Peyer's patch (tissue), 4 donors: ENCODE data around the gene STK40. TPM values are rescaled to one million over a fixed set of nuclear protein-coding genes. Genes with fewer than 3 reads are reported as not detected.

Experiments
- DNase-seq, 3 donors: peaks; one replicate each; pipeline ENCODE4 v3.0.0-alpha.2; 2017 to 2019
- H3K27ac ChIP-seq, 4 donors: fragments of 200-600 bp; sonication (generic); one replicate each; pipeline ENCODE4 v1.5.1; 2016 to 2019
- H3K27me3 ChIP-seq, 2 donors: fragments of 200-600 bp; sonication (generic); one replicate each; pipeline ENCODE4 v1.5.1; 2019
- H3K36me3 ChIP-seq, 3 donors: fragments of 200-600 bp; sonication (generic); one replicate each; pipeline ENCODE4 v1.5.1; 2016 to 2019
- H3K4me1 ChIP-seq, 4 donors: fragments of 200-600 bp; sonication (generic); one replicate each; pipeline ENCODE4 v1.5.1; 2016 to 2019
- H3K4me3 ChIP-seq, 4 donors: fragments of 200-600 bp; sonication (generic); 1 replicate in 3 of 4; 2 replicates in 1 of 4; pipeline ENCODE4 v1.5.1; 2016 to 2019; ENCODE audit warnings: mild to moderate bottlenecking in 1 of 4
- H3K9me3 ChIP-seq, 4 donors: fragments of 200-600 bp; sonication (generic); one replicate each; pipeline ENCODE4 v1.5.1; 2016 to 2019; ENCODE audit warnings: mild to moderate bottlenecking in 1 of 4
- POLR2A ChIP-seq, 2 donors: fragments of 450-650 bp; IDR thresholded peaks; one replicate each; pipeline ENCODE4 v1.5.1; 2017; ENCODE audit warnings: antibody characterized with exemption in 2 of 2, mild to moderate bottlenecking in 2 of 2, moderate library complexity in 2 of 2
- total RNA-seq, 4 donors: library from RNA; depleted of rRNA; stranded (reverse); fragments of >200 nt; gene quantifications; one replicate each; pipeline ENCODE4 v1.1.0, GENCODE V29; 2016
- TF ChIP-seq, protein P1 (sequence below), 6 experiments: fragments of 450-650 bp in 4 of 6; fragments of 200-600 bp in 2 of 6; sonication (generic) in 1 of 6; IDR thresholded peaks; one replicate each; pipeline ENCODE4 v1.5.1; 2017 to 2019; ENCODE audit warnings: antibody characterized with exemption in 6 of 6, mild to moderate bottlenecking in 3 of 6, moderate library complexity in 1 of 6

Gene STK40
- total RNA-seq, 4 donors from 2014 or later: 14.0 to 30.2 (median 21.5) TPM

DNA sequence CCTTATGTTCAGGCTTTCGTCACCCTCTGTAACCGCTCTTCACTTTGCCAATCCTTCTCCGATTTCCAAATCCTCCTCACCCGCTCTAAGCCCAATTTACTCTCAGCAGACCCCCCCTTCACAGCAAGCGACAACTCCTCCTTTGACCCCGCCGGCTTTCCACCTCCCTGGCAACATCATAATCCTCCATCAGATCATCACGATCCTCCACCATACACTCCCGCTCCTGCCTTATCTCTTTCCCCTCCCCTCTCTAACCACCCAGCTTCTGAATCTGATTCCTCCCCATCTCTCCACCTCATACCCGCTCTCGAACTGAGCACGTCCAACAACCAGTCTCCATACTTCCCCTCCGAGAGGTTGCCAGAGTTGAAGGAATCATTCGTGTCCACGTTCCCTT, 54.8 kb downstream of the STK40 start:
- H3K4me3 ChIP-seq: no peak overlapping the region
- no peaks in the 10 kb centered on the region for H3K4me1 ChIP-seq
- no peaks in the 10 kb centered on the region for H3K36me3 ChIP-seq
- no peaks in the 10 kb centered on the region for H3K9me3 ChIP-seq
- DNase-seq: no peak
- H3K27me3 ChIP-seq: no peaks in the 10 kb centered on the region
- TF ChIP-seq POLR2A (IDR thresholded peaks at IDR 0.05): no peak
- TF ChIP-seq, protein P1, sequence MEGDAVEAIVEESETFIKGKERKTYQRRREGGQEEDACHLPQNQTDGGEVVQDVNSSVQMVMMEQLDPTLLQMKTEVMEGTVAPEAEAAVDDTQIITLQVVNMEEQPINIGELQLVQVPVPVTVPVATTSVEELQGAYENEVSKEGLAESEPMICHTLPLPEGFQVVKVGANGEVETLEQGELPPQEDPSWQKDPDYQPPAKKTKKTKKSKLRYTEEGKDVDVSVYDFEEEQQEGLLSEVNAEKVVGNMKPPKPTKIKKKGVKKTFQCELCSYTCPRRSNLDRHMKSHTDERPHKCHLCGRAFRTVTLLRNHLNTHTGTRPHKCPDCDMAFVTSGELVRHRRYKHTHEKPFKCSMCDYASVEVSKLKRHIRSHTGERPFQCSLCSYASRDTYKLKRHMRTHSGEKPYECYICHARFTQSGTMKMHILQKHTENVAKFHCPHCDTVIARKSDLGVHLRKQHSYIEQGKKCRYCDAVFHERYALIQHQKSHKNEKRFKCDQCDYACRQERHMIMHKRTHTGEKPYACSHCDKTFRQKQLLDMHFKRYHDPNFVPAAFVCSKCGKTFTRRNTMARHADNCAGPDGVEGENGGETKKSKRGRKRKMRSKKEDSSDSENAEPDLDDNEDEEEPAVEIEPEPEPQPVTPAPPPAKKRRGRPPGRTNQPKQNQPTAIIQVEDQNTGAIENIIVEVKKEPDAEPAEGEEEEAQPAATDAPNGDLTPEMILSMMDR (IDR thresholded peaks at IDR 0.05): no peak
- no peak overlapping the region for H3K27ac ChIP-seq

DNA sequence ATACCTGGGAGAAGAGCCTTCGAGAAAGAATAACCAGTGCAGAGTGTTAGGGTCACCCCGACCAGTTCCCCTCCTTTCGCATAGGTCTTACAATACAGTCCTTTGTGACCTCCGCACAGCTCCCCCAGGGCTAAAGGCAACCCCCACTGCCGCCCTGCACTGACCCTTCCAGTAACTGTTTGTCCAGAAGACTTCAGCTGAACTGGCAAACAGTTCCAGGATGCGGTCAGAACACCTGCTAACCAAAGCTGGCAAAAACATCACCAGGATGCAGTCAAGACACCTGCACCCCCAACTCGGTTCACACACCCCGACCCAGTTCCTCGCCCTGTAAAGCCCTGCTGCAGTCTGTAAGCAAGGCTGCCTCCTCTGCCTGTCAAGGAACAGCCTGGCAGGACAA, 55.9 kb downstream of the STK40 start:
- Histone ChIP-seq H3K27me3 (no peaks in the 10 kb centered on the region), H3K27ac (no peak overlapping the region), H3K9me3 (no peaks in the 10 kb centered on the region), H3K36me3 (no peaks in the 10 kb centered on the region), H3K4me3 (no peak overlapping the region), H3K4me1 (no peaks in the 10 kb centered on the region)
- peak in 1 of 3 donors; percentile 15 for DNase-seq
- TF ChIP-seq, protein P1 (IDR thresholded peaks at IDR 0.05): no peak
- no peak for TF ChIP-seq POLR2A (IDR thresholded peaks at IDR 0.05)

DNA sequence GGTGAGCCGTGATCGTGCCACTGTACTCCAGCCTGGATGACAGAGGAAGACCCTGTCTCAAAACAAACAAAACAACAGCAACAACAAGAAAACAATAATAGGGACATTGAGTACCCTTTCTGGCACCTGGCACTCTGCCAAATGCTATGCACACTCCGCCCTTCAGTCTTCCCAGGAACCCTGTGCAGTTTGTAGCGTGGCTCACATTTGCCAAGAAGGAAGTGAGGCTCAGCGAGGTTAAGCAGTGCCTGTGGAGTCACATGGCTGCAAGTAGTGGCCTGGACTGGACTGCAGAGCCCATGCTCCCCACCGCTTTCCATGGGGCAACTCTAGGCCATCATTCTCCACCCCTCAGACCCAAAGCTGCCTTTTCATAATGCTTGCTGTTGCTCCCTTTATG, 57.0 kb downstream of the STK40 start:
- Histone ChIP-seq H3K36me3 (no peaks in the 10 kb centered on the region), H3K27ac (no peak overlapping the region), H3K9me3 (no peaks in the 10 kb centered on the region), H3K4me3 (no peak overlapping the region), H3K4me1 (peaks cover 0 to 9% (median 7%) of the 10 kb centered on the region in 4 donors), H3K27me3 (no peaks in the 10 kb centered on the region)
- TF ChIP-seq POLR2A (IDR thresholded peaks at IDR 0.05): no peak
- TF ChIP-seq, protein P1 (IDR thresholded peaks at IDR 0.05): no peak
- DNase-seq: no peak

DNA sequence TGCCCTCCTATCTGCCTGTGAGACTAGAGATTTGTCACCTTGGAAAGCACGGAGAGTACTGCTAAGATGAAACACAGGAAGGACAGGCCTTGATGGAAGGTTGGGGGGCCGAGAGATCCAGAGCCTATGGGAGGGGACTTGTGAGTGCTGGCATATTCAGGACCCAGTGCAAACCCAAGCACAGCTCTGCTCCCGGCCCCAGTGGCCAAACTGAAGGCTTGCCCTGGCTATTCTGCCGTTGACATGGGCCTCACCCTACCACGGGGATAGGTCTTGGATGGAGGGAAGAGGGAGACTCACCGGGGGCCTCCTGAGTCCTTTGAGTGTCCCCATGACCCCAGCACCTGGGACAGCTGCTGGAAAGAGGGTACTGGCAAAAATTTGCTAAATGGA, 57.6 kb downstream of the STK40 start:
- Histone ChIP-seq H3K4me1 (peaks cover 0 to 9% (median 7%) of the 10 kb centered on the region in 4 donors), H3K4me3 (no peak overlapping the region), H3K9me3 (no peaks in the 10 kb centered on the region), H3K27ac (no peak overlapping the region), H3K27me3 (no peaks in the 10 kb centered on the region), H3K36me3 (no peaks in the 10 kb centered on the region)
- TF ChIP-seq, protein P1 (IDR thresholded peaks at IDR 0.05): no peak
- TF ChIP-seq POLR2A (IDR thresholded peaks at IDR 0.05): no peak
- DNase-seq: no peak

DNA sequence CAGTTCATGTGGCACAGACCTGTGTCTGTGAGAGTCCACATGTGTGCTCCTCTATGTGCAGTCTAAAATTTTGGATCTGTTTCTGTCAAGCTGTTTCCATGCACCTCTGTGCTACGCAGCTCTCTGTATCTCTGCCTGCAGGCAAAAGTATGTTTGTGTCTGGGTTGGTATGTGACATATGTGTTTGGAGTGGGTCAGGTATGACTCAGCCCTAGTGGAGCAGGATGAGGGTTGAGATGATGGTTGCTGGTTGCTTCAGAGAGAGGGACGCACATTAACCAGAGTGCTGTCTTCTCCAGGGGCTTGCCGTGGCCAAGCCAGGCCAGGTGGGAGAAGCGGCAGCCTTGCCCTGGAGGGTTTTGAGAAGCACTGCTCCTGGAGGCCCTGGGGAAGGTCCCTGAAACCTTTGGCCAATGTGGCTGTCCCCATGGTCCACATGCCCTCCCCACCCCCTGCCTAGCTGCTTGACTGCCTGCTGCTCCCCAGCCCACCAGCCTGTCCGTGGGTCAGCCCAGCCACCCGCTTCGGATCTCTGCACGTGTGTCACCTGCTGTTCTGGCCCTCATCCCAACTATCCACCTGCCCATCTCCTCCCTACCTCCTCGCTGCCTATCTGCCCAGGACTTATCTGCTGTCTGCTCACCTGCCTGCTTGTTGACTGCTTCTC, 58.2 kb downstream of the STK40 start:
- TF ChIP-seq POLR2A (IDR thresholded peaks at IDR 0.05): no peak
- TF ChIP-seq, protein P1 (IDR thresholded peaks at IDR 0.05): no peak
- no peak overlapping the region for H3K27ac ChIP-seq

More for the DNA sequence above, 58.2 kb downstream of the STK40 start:
- Histone ChIP-seq H3K4me1 (peaks cover 0 to 14% (median 10%) of the 10 kb centered on the region in 4 donors), H3K4me3 (no peak overlapping the region), H3K36me3 (no peaks in the 10 kb centered on the region), H3K9me3 (no peaks in the 10 kb centered on the region), H3K27me3 (no peaks in the 10 kb centered on the region)
- DNase-seq: no peak
